ENCODE measurements around the gene ACAA2.

The ACAA2 gene

GRCh38 chr18:49813319-49814146, at the start of gene ACAA2:
ACAA2 (minus strand) TSS chr18:49813533; CDS start chr18:49813484, 49 bp downstream.
- peak; percentile 90 to 92 for DNase-seq

- DNase-seq, result no peak
Measured at GRCh38 chr18:49862656-49863385, 49.5 kb upstream of the ACAA2 start.

- DNase-seq, result no peak
Measured at GRCh38 chr18:49861659-49862058, 48.3 kb upstream of the ACAA2 start.

DNA sequence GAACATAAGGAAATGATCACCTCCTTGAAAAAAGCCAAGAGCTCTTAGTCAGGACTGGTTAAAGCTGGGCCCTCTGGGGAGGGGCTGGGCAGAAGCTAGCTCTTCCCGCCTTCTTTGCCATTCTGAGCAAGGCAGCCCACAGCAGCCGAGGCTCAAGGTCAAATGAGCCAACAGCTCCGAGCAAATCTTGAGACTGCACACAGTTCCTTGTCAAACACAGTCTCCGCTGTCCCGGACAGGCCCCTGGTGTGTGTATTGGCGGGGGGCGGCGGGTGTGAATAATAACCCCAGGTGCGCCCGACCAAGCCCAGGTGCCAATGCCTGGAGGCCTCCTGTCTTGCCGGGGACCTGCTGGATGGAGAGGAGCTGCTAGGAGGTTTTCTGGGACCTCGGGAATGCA, 46.4 kb upstream of the ACAA2 start:
- no peak for DNase-seq

GRCh38 chr18:49859021-49859359, 45.7 kb upstream of the ACAA2 start:
- DNase-seq, result no peak

DNA sequence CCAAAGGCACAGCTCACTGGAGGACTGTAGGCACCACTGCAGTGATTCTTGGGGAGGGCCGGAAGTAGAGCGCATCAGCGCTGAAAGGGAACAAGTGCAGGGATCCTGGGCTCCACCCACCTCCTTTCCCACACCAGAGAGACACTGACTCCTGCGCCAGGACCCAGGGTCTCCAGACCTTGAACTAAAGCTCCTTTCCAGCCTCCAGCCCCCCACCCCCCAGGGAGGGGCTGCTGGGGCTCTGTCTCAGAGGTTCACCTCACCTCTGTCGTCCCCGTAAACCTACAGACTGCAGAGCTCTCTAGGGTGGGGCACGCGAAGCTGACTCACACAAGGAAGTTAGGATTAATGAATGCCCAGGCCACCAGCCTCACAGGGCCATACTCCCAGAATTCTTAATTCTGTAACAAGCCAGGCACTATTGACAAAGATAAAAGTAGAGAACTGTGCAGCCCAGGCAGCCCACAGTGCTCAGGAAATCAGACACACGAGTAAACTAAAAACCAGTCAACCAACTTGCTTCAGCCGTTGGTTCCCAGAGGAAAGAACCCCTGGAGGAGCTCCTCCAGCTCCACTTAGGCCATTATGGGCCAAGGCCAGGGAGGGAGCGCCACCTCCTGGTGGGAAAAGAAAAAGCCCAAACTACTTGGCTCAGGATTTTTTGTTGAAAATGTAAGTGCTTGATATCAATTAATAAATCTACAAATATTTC, 45.1 kb upstream of the ACAA2 start:
- peak; percentile 75 to 76 for DNase-seq

GRCh38 chr18:49857708-49858107, 44.4 kb upstream of the ACAA2 start:
- no peak for DNase-seq

GRCh38 chr18:49856496-49856895, 43.2 kb upstream of the ACAA2 start:
- DNase-seq, result no peak

DNA sequence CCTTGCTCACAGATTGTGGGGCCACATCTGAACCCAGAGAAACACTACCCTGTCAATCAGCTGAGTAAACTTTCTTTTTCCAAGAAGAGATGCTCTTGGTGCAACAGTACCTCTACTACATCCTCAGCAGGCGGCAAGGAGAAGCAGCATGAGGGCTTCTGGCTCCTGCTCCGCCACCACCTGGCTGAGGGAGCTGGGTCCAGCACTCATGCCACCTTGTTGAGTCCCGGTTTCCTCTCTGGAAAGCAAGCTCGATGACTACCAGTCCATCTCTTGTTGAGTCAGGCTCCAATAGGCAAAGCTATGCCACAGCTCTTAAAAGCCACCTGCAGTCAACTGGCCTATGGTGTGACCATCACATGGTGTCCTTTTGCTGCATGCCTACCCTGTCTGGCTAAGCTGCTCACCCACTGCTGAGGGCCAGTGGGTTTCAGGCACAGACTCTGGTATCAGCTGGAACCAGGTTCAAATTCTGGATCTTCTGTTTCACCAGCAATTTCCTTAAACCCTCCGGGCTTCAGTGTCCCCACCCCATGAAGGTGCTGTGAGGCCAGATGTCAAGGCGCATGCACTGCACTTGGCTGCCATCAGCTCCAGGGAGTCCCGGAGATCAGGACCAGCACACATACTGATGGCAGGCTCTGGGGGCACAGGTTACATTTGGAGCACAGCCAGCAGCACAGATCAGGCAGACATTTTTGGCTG, 42.5 kb upstream of the ACAA2 start:
- DNase-seq, result no peak

DNA sequence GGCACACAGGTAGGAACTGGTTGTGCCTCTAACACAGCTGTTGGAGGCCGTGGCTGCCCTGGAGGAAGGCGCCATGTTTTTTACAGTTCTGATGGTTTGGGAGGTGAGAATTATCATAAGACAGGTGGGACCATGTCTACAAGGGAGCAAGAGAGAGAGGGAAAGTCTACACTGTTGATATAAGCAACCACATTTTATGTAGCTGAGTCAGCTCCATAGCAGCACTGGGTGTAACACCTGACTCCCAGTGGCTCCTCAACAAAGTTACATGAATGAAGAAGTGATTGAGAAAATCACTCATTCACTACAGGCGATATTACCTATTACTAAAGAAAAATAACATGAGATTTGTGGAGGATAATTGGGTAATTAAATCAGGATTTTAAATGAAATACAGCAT, 41.3 kb upstream of the ACAA2 start:
- peak in 1 of 2 experiments; percentile 7 for DNase-seq

GRCh38 chr18:49853436-49853835, 40.1 kb upstream of the ACAA2 start:
- no peak for DNase-seq

DNA sequence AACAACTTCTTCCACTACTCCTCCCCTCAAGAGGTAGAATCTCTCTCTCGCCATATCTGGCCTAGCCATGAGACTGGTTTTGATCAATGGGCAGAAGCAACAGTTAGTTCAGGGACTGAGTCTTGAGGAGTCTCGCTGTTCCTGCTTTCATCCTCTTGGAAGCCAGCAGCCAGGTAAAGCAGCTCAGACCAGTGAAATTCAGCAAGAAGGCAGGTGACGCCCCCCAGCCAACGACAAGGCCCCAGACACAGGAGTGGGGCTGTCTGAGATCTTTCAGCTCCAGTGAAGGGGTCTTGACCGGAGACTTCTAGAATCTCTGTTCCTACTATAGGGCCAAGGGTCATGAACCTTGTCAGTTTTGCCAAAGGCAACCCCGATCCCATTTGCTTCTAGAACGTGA, 39.7 kb upstream of the ACAA2 start:
- no peak for DNase-seq

GRCh38 chr18:49851624-49852023, 38.3 kb upstream of the ACAA2 start:
- DNase-seq, result no peak

DNA sequence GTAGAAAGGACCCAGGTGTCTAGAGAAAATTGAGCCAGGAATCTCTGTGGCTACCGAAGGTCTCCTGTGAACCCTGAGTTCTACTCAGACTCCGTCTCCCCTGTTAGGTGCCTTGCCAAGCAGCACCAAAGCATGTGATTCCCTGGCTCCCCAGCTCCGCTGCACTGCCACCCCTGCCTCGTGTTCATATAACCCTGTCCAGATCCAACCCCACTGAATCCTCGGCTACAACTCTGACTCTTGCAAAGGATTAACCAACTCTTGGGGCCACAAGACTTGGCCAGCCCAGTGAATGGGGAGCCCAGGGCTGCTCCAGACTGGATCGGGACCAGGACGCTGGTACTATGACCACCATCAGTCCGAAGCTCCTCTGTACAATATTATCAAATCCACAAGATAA, 37.3 kb upstream of the ACAA2 start:
- DNase-seq, result no peak

DNA sequence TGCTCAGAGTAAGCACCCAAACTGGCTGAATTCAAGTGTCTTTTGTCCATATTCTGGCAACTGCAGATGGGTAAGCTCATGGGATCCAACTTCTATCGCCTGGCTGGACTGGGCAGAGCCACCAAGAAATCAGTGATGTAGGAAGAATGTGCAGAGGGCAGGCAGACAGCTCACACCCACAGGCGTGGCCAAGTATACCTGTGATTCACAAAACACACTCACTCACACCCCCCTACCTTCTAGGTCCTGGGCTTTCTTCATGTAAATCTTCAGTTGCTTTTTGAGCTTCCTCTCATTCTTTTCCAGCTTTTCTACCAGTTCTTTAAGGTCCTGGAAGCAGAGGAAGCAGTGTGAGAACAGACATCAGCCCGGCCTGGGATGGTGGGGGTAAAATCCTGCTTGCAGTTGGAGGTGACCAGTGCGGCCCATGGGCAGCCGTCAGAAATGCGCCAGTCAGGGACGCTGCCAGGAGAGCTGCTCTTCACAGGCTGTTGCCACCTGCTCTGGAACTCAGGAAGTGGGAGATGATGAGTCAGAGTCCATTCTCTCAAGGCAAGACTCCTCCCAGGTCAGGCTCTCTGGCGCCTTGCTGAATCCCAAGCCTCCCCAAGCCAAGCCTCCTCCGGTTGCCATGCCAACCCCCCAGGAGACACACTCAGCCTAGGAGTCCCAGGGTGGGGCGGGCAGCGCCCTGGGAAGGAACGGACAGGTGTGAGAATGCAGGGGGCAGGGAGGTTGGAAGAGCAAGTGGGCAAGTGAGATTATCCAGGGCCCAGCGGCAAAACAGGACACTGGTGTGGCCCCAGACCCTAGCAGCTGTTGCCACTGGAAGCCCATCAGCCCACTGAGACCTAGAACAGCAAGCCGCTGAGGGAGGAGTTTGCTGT, 36.2 kb upstream of the ACAA2 start:
- peak in 1 of 2 experiments; percentile 12 for DNase-seq

- no peak for DNase-seq
Measured at GRCh38 chr18:49848115-49848514, 34.8 kb upstream of the ACAA2 start.

DNA sequence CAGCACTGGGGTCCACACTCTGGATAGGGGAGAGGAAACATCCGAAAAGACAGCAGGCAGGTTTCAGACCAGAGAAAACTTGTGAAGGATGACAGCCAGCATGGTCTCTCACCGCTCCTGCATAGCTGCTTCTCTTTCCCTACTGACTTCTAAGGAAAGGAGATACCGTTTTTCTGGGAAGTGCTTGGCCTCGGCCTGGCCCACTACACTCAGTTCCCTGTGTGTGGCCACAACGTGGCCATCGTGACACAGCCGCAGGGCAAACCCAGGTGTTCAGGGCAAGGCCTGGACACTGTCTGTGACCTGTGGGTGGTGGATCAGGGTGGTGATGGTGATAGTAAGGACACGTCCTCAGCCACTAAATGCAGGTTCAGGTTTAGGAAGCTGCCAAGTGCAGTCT, 34.2 kb upstream of the ACAA2 start:
- no peak for DNase-seq

DNA sequence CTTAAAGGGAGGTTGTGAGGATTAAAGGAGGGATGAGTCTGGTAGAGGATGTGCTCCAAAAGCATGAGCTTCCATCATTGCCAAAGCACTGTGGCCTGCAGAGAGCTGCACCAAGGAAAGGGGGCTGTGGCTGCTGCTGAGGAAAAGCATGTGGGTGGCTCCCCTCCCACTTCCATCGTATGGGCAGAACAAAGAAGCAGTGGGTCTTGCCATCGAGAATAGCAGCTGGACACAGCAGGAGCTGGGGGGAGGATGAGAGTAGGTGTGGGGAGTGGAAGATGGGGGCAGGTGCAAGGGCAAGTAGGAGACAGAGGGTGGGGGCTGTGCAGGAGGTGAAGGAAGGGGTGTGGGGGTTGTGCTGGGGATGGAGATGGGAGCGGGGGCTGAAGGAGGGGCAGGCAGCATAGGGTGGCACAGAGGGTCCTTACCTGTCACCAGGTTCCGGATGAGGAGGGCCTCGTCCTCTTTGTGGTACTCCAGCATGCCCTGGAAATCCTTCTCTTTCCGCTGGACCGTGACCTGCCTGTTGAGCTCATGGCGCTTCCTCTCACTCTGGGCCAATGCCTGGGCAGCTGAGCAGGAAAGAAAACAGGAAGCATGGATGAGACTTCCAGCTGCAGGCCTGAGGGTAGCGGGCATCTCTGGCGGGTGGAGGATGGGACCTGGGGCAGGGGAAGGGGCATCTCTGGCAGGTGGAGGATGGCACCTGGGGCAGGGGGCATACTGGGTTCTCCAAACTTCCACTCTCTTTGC, 33.6 kb upstream of the ACAA2 start:
- DNase-seq, result no peak

- DNase-seq, result no peak
Measured at GRCh38 chr18:49846361-49846662, 33.0 kb upstream of the ACAA2 start.

DNA sequence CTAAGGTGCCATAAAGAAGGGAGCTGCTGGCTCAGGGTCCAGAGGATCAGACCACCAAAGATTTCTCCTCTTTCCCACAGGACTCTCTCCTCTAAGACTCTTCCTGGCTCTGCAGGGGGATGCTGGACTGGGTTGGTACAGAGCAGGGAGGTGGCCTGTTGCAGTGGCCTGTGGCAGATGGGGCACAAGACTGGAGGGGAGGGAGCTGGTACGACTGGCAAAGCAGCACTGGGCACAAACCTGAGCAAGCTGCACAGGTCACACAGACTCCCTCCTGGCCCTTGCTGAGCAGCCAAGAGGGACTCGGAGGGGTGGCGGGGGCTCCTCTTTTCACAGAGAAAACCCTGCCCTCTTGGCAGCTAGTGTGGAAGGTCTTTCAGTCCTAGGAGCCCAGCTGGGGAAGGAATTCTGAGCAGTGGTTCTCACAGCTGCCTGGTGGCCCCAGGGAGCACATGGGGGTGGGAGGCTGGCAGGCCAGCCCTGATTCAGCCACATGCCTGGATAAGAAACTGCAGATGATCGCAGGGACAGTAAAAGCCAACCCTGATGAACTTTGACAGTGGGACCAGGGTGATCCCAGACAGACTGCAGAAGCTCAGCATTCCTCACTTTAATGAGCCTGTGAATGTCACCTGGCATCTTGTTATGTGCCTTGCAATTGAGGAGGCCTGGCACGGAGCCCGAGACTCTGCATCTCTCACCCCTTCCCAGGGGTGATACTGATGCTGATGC, 32.5 kb upstream of the ACAA2 start:
- peak in 1 of 2 experiments; percentile 12 for DNase-seq

DNA sequence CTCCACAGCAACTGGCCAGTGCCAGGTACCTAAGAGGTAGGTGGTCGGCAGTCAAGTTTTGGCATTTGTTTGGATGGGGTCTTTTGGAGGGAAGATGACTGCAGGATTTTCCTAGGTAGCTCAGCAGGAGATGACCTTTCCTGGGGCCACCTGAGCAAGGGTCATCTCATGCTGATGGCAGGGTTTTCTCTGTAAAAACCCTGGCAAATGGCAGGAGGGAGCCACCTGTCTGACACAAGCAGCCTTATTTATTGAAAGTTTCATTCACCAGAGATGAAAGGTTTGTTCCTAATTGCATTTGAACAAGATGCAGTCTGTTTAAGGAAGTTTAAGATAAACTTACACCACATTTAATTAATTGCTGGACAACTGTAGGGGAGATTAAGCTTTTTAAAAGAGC, 31.6 kb upstream of the ACAA2 start:
- peak in 1 of 2 experiments; percentile 7 for DNase-seq

All from activated T-cell treated with anti-CD3 and anti-CD28 coated beads, Interleukin-2, amount 50 U/mL, for 48 hours (primary cell).